ENCODE data around the gene SKI.
"Not testable (repeated sequence)": the region's sequence is repeated elsewhere in the genome, so short reads cannot be mapped to it uniquely, and the experiment has no call there.

SKI gene

DNA sequence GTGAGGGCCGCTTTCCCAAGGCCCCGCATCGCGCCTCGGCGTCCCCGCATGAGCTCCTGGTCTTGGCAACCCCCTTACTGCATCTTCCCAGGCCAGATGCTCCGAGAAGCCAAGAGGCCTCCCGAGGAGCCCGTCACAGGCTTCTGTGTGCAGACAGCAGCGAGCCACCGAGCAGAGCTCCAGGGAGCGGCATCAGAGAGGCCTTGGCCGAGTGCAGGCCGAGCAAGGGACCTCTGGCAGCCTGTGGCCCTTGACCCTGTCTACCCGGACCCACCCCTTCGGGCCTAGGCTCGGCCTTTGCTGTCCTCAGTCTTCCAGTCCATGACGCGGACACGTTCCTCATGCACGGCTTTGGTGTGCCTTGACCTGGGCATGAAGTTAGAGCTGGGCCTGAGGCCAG lies 99.7 kb downstream of the SKI start:
- DNase-seq = no peak

DNA sequence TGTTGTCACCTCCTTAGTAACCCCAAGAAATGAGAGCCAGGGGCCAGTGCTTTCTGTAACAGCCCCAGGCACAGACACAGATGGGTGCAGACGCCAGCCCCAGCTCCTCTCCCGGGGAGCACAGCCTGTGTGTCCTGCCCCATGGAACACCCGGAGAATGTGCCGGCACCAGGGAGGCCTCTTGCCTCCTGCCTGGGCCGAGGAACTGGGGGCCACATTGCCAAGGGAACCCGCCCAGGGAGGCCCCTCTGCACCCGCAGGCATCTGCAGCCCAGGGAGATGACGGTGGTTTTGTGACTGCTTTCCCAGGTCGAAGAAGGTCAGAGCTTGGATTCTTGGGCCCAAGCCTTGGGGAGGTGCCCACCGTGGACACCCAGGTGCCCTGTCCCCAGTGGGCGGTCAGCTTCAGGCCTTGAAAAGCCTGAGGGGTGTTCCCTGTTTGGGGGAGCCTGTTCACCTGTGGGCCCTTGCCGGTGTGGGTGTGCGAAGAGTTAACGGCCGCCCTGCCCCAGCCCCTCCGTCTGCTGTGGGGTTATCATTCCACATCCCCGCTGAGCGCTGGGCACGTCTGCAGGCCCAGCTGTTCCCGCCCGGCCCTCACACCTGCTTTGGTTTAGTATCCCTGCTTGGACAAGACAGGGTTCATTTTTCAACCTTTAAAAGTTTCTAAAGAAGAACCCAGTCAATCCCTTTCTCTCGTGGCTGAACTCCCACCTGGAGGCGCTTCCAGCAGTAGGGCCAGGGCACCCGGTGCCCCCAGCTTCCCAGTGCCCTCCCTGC lies 100.7 kb downstream of the SKI start:
- no peak for DNase-seq

- DNase-seq = no peak
Measured at GRCh38 chr1:2330035-2330434, 101.9 kb downstream of the SKI start.

GRCh38 chr1:2330519-2331199 lies 102.5 kb downstream of the SKI start:
- no peak for DNase-seq

DNA sequence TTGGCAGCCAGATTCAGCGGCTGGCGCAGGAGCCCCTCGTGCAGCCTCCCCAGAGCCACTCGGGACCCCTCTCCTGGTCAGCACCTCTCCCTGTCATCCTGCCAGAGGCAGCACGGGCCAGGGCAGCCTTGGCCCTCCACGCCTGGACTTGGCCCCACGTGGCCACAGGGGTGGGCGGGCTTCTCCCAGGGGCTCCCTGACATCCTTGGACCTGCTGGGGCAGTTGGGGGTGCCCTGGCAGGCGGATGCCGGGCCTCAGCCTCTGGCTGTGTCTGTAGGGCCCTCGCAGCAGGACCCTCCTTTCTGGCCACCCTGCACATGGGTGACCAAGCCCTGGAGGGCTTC lies 103.1 kb downstream of the SKI start:
- no peak for DNase-seq

DNA sequence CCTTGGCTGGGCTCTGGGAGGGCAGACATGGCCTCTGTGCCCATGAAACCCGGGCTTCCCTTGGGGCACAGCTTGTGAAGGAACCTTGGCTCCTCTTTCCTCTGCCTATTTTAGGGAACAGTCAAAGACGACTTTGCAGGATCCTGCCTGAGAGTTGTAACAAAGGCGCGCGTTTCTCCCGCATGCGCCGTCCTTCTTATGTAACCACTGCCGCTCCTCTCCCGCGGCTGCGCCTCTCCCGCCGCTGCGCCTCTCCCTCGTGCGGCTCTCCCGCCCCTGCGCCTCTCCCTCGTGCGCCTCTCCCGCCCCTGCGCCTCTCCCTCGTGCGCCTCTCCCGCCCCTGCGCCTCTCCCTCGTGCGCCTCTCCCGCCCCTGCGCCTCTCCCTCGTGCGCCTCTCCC lies 103.5 kb downstream of the SKI start:
- not testable (repeated sequence) for DNase-seq

DNA sequence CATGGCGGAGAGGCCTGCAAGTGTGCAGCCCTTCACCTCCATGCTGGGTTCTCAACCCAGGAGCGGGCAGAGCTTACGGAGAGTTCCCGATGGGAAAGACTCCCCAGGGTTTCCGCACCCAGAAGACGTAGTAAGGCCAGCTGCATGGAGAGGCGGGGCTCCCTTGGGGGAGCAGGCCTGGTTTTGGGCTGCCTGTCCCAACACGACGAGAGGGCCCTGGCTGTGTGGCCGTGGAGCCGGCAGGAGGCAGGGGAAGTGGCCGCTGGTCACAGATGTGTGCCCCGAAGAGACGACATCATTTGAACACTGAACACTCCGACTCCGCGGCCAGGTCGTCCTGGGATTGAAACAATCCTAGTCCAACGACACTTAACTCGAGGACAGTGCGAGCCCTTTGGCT lies 106.2 kb downstream of the SKI start:
- DNase-seq = no peak

- DNase-seq = no peak
Measured at GRCh38 chr1:2334883-2335534, 106.9 kb downstream of the SKI start.

- DNase-seq = no peak
Measured at GRCh38 chr1:2335721-2336455, 107.8 kb downstream of the SKI start.

DNA sequence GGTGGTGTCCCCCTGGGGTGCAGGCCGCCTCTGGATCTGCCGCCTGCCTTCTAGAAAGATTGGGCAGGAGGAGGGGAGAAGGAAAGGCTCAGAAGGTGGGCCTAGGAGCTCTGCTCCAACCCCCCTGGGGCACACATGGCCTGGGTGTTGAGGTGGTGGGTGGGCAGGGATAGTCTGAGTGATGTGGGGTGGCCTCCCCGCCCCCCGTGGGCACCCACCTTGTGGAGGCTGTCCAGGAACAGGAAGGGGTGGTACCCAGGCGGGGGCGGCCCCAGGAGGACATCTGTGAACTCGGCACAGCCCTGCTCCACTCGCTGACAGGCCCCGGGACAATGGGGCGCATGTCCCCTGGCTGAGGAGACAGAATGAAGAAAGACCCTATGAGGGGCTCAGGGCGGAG lies 108.4 kb downstream of the SKI start:
- no peak for DNase-seq

DNA sequence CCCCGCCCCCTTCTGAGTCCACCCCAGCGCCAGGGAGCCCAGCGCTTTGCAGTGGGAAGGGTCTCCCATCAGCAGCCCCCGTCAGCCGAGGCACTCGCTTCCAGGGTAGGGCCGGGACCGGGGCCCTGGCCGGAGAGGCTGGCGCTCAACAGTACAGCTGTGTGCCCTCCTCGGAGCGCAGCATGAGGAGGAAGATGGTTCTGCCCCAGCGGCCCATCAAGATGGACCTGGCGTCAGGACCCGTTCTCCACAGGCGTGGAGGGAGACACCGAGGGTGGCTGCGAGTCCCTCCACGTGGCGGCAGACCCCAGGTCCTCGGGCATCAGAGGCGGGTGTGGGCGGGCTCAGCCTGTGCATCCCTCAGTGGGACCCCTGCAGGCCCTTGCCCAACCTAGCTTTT lies 109.0 kb downstream of the SKI start:
- DNase-seq = no peak

- DNase-seq = no peak
Measured at GRCh38 chr1:2337501-2337900, 109.4 kb downstream of the SKI start.

DNA sequence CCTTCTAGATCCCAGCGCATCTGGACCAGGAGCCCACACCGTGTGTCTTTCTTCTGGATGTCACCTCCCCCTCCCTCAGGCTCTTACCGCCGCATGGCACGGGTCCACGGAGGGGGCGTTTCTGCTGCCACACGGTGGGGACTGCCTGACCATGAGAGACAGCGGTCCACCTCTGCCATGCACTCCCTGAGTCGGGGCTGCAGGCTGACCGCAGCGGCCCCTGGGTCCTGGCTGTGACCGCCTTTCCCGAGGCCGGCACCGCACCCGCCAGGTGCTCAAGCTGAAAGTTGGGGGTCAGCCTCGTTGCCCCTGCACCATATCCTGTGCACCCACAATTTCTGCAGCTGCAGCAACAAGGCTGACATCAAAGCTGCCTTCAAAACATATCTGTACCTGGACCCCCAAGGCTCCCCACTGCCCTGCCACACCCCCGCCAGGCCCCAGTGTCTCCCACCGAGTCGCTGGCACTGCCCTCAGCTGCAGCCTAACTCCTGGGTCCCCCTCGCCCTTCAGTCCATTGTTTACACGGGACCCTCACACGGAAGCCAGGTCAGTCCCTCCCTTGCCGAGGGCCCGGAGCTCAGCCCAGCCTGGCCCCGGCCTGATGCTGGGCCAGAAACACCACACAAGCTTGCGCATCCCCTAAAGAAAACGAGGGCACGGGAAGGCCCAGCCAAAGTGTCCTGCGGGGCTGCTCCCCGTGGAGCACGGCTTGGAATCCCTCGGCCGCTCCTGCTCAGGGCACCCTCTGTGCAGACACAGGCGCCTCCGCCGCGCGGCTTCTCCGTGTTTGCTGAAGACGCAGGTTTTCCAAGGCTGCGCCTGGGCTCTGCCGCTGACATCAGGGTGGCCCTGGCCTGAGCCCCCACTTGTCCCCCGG lies 111.3 kb downstream of the SKI start:
- DNase-seq = no peak

- no peak for DNase-seq
Measured at GRCh38 chr1:2340086-2340917, 112.2 kb downstream of the SKI start.

- DNase-seq = no peak
Measured at GRCh38 chr1:2340918-2341254, 112.8 kb downstream of the SKI start.

DNA sequence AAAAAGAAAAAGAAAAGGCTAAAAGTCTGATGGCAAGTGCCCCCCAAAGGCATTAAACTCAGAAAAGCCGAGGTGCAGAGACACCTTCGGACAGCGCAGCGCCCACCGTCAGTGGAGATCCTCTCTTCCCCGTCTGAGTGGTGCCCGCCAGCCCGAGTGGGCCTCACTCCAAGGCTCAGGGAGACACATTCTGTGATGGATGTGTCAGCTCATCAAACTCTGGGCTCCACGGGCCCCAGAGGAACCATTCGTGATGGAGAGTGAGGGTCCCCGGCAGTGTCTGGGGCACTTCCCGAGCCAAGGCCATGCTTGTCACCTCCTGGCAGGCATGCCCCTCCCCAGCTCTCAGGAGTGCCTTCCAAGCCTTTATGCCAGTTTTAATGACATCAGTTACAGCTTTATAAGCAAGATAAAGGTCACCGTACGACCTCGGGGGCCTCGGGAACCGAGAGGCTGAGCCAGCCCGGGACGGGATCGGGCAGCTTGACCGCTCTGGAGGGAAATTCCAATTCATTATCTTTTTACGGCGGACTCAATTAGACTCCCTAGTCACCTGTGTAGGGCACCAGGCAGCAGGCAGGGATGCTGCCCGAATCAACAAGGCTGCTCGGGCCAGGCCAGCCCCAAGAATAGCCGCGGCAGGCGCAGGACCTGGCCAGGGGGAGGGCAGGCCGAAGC lies 113.7 kb downstream of the SKI start:
- no peak for DNase-seq

DNA sequence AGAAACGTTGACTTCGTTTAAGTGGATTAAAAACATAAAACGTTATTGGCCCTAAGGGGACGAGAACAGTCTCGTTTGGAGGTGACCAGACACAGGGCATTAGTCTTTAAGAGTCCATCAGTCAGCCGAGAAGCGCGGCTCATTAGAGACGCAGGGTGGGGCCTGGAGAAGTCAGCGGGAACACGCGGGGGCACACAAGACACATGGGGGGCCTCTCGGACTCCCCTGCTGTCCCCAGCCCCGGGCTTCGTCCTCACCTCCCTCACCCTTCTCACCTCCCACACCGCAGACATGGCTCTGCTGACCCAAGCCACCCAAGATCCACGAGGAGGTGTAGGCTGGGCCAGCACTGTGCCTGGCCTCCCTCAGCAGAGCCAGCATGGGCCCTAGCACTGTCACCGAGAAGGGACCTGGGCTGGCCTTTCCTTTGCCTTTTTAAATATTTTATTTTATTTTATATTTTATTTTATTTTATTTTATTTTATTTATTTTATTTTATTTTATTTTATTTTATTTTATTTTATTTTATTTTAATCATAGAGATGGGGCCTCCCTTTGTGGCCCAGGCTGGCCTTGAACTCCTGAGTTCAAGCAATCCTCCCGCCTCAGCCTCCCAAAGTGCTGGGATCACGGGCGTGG lies 114.4 kb downstream of the SKI start:
- no peak for DNase-seq

- DNase-seq = no peak
Measured at GRCh38 chr1:2343023-2343935, 115.2 kb downstream of the SKI start.

DNA sequence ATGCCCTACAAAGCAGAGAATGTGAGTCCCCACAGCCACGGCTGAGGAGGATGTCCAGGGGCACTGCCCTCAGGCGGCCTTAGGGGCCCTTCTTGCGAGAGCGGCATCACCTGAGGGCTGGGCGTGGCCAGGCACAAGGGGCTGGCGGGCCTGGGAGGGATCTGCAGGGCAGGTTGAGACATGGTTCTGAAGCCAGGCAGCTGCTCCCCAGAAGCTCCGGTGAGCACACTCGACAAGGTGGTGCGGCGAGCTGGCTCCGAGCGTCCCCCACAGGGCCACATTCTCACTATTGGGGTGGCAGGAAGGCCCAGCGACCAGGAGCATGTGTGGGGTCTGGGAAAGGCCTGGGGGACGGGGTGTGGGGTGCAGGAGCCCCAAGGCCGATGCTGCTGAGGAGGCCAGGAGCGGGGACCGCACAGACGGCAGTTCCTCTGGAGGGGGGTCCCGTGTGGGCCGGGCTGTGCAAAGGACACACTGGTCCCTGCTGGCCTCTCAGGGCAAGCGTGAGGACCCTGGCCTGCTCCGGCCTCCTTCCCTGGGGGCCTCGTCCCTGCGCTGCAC lies 116.1 kb downstream of the SKI start:
- no peak for DNase-seq
